DOHH2 (cell line): ENCODE measurements around the gene C2CD2L.

Source experiments
- CTCF ChIP-seq: fragments of 200-600 bp; sonication (generic); IDR thresholded peaks from one replicate; pipeline ENCODE4 v1.5.1; 2014; ENCODE audit warnings: antibody characterized with exemption, mild to moderate bottlenecking, low read depth, low read length; ENCODE audit not compliant: poor library complexity, severe bottlenecking
- EZH2phosphoT487 ChIP-seq: fragments of 200-600 bp; sonication (generic); IDR thresholded peaks from 2 replicates; pipeline ENCODE4 v1.6.1; 2017; ENCODE audit warnings: borderline replicate concordance, mild to moderate bottlenecking, antibody characterized with exemption, low read length, moderate library complexity, mixed read lengths

DNA sequence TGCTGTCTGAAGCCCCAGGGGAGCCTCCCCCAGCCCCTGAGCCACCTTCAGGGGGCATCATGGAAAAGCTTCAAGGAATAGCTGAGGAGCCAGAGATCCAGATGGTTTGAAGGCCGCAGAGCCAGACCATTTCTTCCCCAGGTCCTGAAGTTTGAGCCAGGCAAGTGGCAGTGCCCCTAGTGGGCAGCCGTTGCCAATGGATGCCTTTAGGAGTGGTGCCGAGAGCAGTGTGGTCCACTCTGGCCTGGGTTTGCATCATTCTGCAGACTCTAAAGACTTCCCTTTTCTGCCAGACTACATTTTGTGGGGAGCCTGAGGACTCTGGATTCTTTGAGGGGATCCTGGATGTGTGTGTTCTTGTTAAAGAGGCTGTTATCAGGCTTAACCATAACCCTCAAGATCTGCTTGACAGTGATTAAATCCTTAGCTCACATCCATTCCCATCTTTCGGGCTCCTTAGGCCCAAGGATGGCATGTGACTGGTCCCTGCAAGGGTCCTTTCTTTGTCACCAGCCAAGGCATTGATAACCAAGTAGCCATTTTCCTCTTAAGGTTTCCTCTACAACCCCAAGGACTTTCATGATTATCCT is 27.3 kb downstream of the C2CD2L start:
- TF ChIP-seq CTCF, result peak; percentile 68
- no peak for TF ChIP-seq EZH2phosphoT487
